ENCODE results near the gene AEBP1. TPM values are rescaled to one million over a fixed set of nuclear protein-coding genes. Genes with fewer than 3 reads are reported as not detected.

AEBP1 gene
- total and polyA plus RNA-seq, 2 donors (not counting 1 experiment from before 2014, with no cell fraction given): 44.4 to 133 TPM

- Histone ChIP-seq H3K27me3 (ENCODE audit: control insufficient read depth, insufficient read depth, low read length) (no peaks in the 10 kb centered on the region), H3K27ac (ENCODE audit: insufficient read depth, low read length) (no peak overlapping the region), H3K36me3 (ENCODE audit: control insufficient read depth, insufficient read depth, low read length) (peaks cover 35% of the 10 kb centered on the region), H3K4me2 (ENCODE audit: extremely low read depth, insufficient read depth, low read length) (no peak overlapping the region), H3K9ac (ENCODE audit: insufficient read depth, low read length) (no peak overlapping the region), H3K4me1 (ENCODE audit: control insufficient read depth, extremely low read depth, insufficient read depth, low read length) (no peaks in the 10 kb centered on the region), H3K9me3 (ENCODE audit: control insufficient read depth, insufficient read depth, low read depth, low read length) (no peaks in the 10 kb centered on the region), H4K20me1 (ENCODE audit: control insufficient read depth, extremely low read depth, insufficient read depth, low read length) (no peaks in the 10 kb centered on the region), H2AFZ (ENCODE audit: low read length) (no peak overlapping the region), H3K4me3 (replicated peaks in 1 of 4; ENCODE audit: control extremely low read depth in 1 of 4, insufficient read depth in 1 of 4, low read depth in 3 of 4, low read length in 4 of 4) (no peak overlapping the region), H3K79me2 (ENCODE audit: control insufficient read depth, insufficient read depth, low read length) (no peaks in the 10 kb centered on the region)
- TF ChIP-seq CTCF (conservative IDR thresholded peaks at IDR 0.05 in 1 of 2, IDR thresholded peaks at IDR 0.05 in 1 of 2; ENCODE audit: low read depth in 1 of 2, low read length in 2 of 2) (no peak), EZH2 (IDR thresholded peaks at IDR 0.05; ENCODE audit: low read length, missing control alignments) (no peak)
- DNase-seq (ENCODE audit: low read depth in 2 of 2): no peak
Measured at GRCh38 chr7:44112997-44113763, 9.0 kb downstream of the AEBP1 start.

GRCh38 chr7:44113764-44114354, 9.7 kb downstream of the AEBP1 start:
- DNase-seq (ENCODE audit: low read depth in 2 of 2): no peak
- H3K36me3 ChIP-seq (ENCODE audit: control insufficient read depth, insufficient read depth, low read length): peaks cover 33% of the 10 kb centered on the region
- H3K4me1 ChIP-seq (ENCODE audit: control insufficient read depth, extremely low read depth, insufficient read depth, low read length): no peaks in the 10 kb centered on the region
- H3K27ac ChIP-seq (ENCODE audit: insufficient read depth, low read length): no peak overlapping the region
- TF ChIP-seq EZH2 (IDR thresholded peaks at IDR 0.05; ENCODE audit: low read length, missing control alignments): no peak
- TF ChIP-seq CTCF (conservative IDR thresholded peaks at IDR 0.05 in 1 of 2, IDR thresholded peaks at IDR 0.05 in 1 of 2; ENCODE audit: low read depth in 1 of 2, low read length in 2 of 2): no peak
- no peaks in the 10 kb centered on the region for H3K79me2 ChIP-seq (ENCODE audit: control insufficient read depth, insufficient read depth, low read length)
- no peaks in the 10 kb centered on the region for H4K20me1 ChIP-seq (ENCODE audit: control insufficient read depth, extremely low read depth, insufficient read depth, low read length)
- no peaks in the 10 kb centered on the region for H3K9me3 ChIP-seq (ENCODE audit: control insufficient read depth, insufficient read depth, low read depth, low read length)
- no peak overlapping the region for H3K4me2 ChIP-seq (ENCODE audit: extremely low read depth, insufficient read depth, low read length)
- no peak overlapping the region for H2AFZ ChIP-seq (ENCODE audit: low read length)
- no peak overlapping the region for H3K4me3 ChIP-seq (replicated peaks in 1 of 4; ENCODE audit: control extremely low read depth in 1 of 4, insufficient read depth in 1 of 4, low read depth in 3 of 4, low read length in 4 of 4)
- no peaks in the 10 kb centered on the region for H3K27me3 ChIP-seq (ENCODE audit: control insufficient read depth, insufficient read depth, low read length)
- H3K9ac ChIP-seq (ENCODE audit: insufficient read depth, low read length): no peak overlapping the region

GRCh38 chr7:44114586-44115310, 10.6 kb downstream of the AEBP1 start:
- Histone ChIP-seq H3K27ac (ENCODE audit: insufficient read depth, low read length) (no peak overlapping the region), H3K4me2 (ENCODE audit: extremely low read depth, insufficient read depth, low read length) (no peak overlapping the region), H2AFZ (ENCODE audit: low read length) (no peak overlapping the region), H3K27me3 (ENCODE audit: control insufficient read depth, insufficient read depth, low read length) (no peaks in the 10 kb centered on the region), H3K4me1 (ENCODE audit: control insufficient read depth, extremely low read depth, insufficient read depth, low read length) (no peaks in the 10 kb centered on the region), H3K79me2 (ENCODE audit: control insufficient read depth, insufficient read depth, low read length) (peaks cover 3% of the 10 kb centered on the region), H3K4me3 (replicated peaks in 1 of 4; ENCODE audit: control extremely low read depth in 1 of 4, insufficient read depth in 1 of 4, low read depth in 3 of 4, low read length in 4 of 4) (no peak overlapping the region), H3K9ac (ENCODE audit: insufficient read depth, low read length) (no peak overlapping the region), H3K9me3 (ENCODE audit: control insufficient read depth, insufficient read depth, low read depth, low read length) (no peaks in the 10 kb centered on the region), H4K20me1 (ENCODE audit: control insufficient read depth, extremely low read depth, insufficient read depth, low read length) (no peaks in the 10 kb centered on the region), H3K36me3 (ENCODE audit: control insufficient read depth, insufficient read depth, low read length) (peaks cover 30% of the 10 kb centered on the region)
- TF ChIP-seq EZH2 (IDR thresholded peaks at IDR 0.05; ENCODE audit: low read length, missing control alignments): no peak
- no peak for DNase-seq (ENCODE audit: low read depth in 2 of 2)

All from fibroblast of lung (primary cell).